ENCODE data around the gene KATNB1.
"Not testable (repeated sequence)": the region's sequence is repeated elsewhere in the genome, so short reads cannot be mapped to it uniquely, and the experiment has no call there.

KATNB1 gene

DNA sequence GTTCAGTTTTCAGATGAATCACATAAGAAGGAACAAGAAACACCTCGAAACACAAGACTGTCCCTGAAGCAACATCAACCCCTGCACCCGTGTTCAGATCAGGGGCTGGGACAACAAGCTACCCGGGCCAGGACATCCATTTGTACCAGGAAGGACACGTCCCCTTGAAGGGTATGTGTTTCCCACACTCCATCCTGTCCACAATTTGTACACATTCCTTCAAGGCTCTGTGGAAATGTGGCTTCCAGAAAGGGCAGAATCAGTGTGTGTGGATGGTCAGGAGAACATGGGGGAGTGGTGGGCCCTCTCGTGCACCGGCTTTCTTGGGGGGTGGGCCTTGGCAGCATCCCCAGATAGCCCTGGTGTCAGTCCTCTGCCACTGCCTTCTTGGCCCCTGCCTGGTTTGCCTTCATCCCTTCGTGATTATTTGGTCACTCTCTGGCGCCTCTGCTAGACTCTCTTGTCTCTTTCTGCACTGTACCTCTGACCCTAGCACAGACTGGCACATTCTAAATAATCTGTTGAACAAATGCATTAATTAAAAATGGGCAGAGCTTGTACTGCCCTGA is 56.4 kb downstream of the KATNB1 start:
- no peak for DNase-seq (ENCODE audit: low read depth in 2 of 2)

DNA sequence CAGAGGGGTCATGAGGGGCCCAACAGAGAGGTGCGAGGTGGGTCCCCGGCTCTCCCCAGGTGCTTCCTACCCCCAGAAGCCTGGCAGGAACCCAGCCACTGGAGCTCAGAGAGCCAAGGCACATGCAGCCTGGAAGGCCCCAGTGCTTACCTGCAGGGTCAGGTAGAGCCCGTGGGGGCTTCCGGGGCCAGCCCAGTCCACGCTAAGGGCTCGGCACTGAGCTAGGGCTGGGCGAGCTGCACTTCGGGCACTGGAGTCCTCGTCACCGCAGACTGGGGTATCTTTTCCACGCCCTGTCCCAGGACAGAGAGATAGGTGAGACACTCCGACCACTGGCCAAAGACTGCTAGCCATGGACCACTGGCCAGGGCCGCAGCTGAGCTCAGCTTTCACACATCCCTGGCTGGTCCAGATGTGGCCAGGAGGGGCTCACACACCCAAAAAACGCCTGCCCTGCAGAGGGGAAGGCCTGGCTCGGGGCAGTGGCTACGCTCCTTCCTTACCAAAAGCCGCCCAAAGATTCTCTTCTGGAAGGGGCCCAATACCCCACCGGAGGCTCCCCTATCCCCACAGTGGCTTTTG is 59.4 kb downstream of the KATNB1 start:
- no peak for DNase-seq (ENCODE audit: low read depth in 2 of 2)

DNA sequence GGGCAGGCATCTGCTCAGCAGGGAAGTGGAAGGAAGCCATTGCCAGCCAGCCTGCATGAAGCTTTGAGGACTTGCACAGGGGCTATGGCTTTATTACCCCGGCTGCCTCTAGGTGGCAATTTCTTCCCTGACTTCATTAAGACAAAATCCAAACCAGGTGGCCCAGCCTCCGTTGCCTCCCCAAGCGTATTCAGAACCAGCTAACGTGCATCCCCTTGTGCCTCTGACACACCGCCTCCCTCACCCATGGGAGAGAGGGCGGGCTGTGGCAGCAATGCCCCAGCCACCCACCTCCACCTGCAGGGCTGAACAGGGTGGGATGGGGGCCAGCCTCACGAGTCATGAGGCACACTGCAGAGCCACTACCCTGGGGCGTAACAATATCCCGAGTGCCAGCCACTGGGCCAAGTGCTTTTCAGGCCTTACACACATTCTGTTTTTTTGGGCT is 59.9 kb downstream of the KATNB1 start:
- DNase-seq (ENCODE audit: low read depth in 2 of 2), result peak in 1 of 2 experiments; percentile 20

DNA sequence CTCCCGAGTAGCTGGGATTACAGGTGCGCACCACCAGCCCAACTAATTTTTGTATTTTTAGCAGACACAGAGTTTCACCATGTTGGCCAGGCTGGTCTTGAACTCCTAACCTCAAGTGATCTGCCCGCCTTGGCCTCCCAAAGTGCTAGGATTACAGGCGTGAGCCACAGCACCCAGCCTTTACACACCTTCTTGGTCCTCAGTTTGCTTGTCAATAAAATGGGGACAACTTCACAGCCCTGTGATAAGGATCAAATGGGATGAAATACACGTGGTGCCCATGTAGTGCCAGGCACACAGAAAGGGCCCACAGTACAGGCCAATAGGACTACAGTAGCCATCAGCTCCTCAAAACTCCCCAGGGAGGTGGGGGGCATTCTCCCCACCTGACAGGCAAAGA is 60.4 kb downstream of the KATNB1 start:
- DNase-seq (ENCODE audit: low read depth in 2 of 2), result not testable (repeated sequence)

DNA sequence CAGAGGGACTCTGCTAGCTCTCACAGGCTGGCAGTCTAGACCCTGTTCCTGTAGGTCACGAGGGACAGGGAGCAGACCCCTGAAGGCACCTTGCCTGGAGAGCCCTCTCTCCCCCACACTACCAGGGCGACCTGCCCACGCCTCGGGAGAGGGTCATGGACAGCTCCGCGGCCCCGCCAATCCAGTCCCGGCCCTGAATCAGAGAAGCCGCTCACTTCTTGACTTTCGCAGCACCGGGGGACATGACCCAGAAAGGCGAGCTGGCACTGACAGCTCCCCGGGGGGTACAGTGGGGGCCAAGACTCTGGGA is 61.6 kb downstream of the KATNB1 start:
- no peak for DNase-seq (ENCODE audit: low read depth in 2 of 2)

DNA sequence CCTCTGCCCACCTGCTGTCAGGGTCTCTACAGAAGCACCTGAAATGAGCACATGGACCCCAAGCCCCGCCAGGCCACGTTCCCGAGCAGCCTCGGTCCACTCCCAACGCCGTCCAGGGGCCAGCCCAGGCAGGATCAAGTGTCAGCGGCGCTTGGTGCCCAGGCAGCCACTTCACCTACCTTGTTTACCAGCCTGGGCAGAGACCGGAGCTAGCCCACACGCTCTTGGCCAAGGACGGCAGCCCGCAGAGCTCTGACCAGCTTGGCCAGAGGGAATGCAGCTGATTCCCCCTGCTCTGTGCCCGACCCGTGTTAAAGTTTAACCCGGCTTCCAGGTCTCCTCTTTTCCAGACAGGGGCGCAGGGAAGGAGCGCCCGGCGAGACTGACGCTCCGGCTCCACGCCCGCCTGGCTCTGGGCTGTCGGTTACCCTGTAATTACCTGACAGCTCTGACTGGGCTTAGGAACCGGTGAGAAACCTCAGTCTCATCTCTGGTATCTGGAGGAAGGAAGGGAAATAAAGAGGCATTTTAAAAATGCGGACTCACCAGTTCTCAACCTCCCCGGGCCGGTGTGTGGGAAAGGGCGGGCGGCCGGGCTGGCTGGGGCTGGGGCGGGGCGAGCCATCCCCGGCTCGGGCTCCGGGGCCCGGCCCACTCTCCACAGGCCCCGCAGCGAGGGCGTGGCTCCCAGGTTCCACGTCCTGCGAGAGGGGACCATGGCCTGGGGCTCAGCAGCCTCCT is 62.1 kb downstream of the KATNB1 start:
- DNase-seq (ENCODE audit: low read depth in 2 of 2), result no peak

DNA sequence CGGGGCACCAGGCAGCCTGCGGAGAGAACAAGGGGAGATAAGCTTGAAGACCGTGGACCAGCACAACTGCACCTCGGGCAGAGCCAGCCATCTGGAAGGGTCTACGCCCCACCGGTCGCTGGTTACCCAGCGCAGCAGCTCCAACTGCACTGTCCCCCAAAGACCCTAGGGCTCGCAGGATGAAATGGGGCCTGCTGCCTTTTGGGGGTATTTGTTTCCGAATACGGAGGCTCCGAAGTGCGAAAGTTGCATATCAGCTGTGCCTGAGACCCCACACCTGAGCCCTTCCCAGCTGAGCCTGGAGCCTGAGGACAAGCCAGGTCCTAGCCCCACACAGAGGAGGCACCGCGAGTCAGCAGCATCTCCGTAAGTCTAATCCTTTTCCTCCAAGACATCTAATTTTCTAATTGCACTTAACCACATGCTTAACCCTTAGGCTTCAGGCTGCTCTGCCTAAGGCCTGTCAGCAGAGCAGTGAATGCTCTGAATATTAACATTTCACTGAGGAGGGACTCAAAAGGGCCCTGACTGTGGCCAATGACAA is 62.8 kb downstream of the KATNB1 start:
- no peak for DNase-seq (ENCODE audit: low read depth in 2 of 2)

DNA sequence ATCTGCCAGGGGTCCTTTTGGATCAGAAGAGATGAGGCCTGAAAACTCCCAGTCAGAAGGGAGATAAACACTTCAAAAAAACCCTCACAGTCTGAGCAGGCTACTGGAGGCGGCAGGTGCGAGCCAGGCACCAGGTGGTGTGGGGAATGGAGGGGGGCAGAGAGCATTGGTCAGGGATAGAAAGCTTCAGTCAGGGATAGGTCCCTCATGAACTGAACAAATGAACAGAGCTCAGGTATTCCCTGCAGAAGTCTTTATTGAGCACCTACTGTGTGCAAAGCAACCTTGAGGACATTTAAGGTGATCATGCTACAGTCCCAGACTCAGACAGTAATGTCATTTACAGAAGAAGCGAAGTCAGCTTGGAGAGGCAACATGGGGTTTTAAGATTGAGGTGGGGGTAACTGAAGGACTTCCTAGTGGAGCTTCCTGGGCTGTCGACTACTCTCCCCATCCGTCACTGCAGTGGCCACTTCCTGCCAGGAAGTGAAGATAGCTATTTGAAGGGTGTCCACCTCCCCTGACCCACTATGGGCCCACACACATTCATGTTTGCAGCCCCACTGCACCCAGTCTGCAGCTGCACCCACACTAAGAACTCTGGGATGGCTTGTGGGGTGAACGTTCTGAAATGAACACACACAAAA is 63.5 kb downstream of the KATNB1 start:
- DNase-seq (ENCODE audit: low read depth in 2 of 2), result no peak

DNA sequence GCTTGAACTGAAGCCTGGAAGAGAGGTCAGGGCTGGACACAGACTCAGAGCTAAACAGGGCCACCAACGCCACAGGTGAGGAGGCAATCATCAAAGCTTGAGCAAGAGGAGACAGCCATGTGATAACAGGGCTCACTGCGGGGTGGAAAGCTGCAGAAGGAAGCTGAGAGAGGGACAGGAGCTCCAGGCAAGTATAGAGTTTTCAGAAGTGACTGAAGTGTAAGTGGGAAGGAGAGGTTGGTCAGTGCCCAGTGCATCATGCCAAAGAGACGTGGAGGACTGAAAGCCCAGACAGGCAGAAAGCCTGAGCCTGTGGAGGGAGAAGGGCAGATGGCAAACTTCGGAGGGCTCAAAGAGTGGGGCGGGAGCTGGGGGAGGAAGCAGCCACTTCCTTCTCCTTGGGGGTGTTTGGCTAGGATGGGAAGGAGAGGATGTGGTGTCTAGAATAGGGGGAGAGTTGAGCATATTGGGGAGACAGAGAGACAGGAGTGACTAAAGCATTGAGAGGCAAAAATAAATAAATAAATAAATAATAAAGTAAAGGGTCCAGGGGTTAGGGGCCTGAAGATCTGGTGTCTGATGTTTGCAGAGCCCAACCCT is 64.1 kb downstream of the KATNB1 start:
- DNase-seq (ENCODE audit: low read depth in 2 of 2), result no peak

DNA sequence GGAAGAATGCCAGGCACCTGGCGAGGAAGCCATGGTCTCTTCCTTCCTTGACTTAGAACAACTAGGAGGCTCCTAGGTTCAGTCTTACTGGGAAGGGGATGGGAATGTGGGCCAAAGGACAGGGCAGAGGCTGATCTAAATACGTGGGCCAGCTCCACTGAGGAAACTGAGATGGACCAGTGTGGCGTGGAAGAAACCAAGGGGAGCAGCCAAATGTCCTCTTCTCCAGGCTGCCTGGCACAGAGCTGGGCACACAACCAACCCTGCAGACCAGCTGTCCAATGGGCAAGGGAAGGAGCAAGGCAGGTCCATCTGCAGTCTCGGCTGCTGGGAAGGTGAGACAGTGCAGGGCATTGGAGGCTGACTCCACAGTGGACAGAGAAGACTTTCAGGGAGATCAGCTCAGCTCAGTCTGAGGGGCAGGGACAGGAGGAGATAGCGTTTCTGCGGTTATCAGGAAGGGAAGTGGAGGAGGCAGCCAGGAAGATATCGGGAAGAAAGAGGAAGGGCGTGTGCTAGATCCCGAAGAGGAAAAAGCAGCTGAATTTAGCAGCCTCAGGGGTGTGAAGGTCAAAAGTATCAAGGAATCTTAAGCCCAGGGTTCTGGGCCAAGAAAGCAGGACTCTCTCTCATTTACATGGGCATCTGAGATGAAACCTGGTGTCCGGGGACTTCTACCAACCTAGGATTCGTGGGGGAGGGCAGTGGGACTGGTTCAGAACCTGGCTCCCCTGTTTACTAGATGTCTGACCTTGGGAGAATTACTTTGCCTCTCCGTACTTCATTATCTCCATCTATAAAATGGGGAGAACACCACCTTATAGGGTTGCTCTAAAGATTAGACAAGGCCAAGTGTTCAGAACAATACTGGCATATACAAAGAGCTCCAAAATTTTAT is 64.9 kb downstream of the KATNB1 start:
- no peak for DNase-seq (ENCODE audit: low read depth in 2 of 2)

DNA sequence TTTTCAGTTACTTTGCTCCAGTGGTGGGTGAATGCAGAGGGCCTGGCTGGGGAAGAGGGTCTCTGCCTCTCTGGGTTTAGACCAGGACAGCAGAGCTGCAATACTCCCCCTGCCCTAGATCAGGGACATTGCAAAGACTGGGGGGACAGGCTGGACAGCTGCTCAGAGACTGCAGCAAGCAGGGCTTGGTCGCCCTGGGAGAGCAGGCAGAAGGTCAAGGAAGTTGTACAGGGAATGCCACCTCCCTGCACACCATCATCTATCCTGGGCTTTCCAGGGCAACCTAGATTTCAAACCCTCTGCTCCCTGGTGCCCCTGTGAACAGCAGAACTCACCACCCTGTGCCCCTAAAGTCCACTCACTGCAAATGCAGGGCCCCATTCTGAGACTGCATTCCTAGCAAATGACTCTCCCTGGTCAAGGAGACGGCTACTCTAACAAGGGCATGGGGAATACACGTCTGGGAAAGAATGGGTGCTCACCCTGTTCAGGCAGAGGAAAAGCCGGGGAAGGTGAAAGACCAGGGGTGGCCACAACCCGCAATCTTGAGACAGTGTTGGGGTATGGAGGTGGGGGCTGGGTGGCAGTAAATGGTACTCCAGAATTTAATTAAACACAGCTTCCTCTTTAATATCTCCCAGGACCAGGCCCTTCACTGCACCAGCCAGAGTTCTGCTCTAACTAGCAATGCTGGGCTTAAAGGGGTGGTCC is 65.7 kb downstream of the KATNB1 start:
- no peak for DNase-seq (ENCODE audit: low read depth in 2 of 2)

DNA sequence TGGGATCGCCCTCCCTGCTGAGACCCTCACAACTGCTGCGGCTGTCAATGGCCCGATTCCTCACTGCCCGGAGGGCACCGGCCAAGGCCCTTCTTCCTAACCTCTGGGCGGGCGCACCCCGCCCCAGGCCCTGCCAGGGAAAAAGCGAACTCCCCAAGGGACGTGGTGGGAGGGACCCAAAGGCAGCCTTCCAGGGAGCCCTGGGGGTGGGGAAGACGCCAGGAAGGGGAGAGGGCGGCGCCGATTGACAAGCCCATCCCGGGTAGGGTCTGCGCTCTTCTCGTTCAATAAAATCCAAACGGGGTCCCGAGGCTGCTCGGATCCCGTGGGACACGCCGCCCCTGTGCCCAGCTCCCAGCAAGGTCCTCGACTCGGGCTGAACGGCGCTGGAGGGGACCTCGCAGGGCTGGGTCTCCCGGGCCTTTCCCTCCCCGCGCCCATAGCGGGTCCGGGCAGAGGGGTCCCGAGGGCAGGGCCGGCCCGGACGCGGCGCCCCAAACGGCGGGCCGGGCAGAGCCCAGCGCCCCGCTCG is 66.3 kb downstream of the KATNB1 start:
- DNase-seq (ENCODE audit: low read depth in 2 of 2), result no peak

DNA sequence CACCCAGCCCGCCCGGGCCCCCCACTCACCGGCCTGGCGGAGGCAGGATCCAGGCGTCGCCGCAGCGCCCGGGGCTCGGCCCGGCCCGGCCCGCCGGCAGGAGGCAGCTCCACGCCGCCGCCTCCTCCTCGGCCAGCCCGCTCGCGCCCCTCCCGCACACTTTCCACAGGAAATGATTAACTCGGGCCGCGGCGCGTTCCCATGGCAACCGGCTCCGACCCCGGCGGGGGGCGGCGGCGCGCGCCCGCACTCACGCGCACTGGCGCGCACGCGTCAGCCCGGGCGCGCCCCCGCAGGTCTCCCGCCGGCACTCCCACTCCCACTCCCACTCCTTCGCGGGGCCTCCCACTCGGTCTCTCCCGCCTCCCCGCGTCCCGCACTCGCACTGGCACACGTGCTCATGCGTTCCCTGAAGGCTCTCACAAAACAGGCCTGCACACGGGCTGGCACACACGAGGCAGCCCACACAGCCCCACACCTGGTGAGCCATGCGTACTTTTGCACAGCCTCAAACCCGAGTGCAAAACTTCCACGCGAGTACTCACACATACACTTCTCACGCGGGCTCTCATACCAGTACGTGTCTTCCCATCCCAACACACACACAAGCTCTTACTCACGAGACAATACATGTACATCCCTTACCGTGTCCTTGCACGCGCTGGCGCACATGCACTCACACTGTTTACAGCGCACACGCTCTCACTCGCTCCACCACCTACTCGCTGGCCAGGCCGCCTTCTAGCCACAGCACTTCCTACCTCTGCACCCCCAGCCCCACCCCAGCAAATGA is 67.0 kb downstream of the KATNB1 start, which contains the start of gene KIFC3:
KIFC3 (minus strand) TSS at position 151 of the 793 bp plus-strand sequence. CDS start 4,248 bp downstream, outside the sequence.
- DNase-seq (ENCODE audit: low read depth in 2 of 2), result peak; percentile 35 to 52

DNA sequence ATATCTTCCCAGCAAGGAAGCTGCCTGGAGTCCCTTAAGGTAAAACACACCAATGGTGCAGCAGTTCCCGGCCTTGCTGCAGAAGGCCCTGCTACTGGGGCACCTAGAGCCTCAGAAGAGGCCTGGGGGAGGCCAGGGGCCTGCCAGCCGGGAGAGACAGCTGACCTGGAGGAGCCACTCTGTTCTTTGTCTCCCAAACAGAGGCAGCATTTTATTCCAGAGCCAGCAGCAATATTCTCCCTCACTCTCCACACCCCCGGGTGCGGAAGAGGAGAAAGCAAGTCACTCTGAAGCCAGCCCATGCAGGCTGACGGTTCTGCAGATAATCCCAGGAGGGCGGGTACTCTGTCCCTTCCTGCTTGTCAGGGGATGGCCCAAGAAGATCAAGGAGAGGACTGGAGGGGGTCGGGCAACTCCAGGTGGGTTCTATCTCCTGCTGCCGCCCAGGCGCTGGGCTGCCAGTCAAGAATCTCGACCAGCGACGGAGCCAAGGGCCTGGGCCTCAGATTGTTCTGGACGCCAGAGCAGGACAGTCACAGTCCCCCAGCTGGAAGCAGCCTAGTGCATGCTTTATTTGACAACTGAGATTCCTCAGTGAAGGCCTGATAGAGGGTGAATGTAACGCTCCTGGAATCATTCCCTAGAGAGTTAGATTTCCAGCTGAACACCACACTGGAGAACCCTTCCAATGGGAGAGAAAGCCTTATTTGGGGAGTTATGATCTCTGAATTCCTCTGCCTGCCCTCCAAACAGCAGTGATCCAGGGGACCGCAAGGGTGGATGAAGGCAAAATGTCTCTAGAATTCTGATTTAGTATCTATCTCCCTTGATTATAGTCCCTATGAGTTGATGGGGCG is 67.8 kb downstream of the KATNB1 start:
- no peak for DNase-seq (ENCODE audit: low read depth in 2 of 2)

DNA sequence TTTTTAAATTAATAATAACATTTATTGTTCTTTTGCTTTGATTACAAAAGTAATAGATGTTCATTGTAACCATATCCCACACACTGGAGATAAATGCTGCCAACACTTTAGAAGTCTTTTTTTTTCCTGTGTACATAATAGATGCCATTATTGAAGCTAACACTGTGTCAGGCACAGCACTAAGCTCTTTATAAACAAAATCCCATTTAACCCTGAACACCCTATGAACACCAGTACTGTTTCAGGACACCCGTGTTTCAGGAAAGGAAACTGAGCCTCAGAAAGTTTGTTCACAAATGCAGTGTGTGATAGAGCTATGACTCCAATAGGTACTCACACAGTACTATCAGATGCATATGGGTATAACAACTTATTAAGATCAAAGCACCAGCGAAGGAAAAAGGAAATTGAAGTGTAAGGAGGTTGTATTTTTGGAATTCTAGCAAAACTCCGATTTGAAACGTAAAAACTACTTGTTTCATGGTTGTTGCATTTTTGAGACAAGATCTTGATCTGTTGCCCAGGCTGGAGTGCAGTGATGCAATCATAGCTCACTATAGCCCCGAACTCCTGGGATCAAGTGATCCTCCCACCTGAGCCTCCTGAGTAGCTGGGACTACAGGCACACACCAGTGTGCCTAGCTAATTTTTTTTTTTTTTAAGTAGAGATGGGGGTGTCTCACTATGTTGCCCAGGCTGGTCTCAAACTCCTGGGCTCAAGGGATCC is 68.7 kb downstream of the KATNB1 start:
- no peak for DNase-seq (ENCODE audit: low read depth in 2 of 2)

DNA sequence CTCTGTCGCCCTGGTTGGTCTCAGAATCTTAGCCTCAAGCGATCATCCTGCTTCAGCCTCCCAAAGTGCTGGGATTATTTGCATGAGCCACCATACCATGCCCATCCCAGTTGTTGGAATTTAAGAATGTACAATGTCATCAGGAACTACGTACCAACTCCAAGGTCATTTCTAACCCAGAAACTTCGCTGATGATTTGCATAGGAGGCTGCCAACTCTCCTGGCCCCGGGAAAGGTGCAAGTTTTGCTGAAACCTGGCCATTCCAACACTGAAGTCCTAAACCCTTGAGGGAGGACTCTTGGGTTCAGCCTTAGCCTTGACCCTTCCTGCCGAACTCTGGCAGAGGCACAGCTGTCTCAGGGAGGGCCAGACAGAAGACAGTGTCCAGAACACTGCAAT is 69.6 kb downstream of the KATNB1 start:
- DNase-seq (ENCODE audit: low read depth in 2 of 2), result no peak

Data from stimulated activated CD4-positive, alpha-beta T cell treated with anti-CD3 and anti-CD28 coated beads, Interleukin-12 subunit alpha, Interleukin-12 subunit beta, amount 100 ng/mL, for 24 hours (primary cell).